DND-41 (cell line): Measurements from ENCODE around the gene CCT4.

Experiments
- CTCF ChIP-seq: IDR thresholded peaks from 2 replicates; pipeline ENCODE4 v1.5.1; 2012; ENCODE audit warnings: borderline replicate concordance, low read length, moderate library complexity, mild to moderate bottlenecking; ENCODE audit not compliant: poor library complexity, severe bottlenecking; ENCODE audit errors: extremely low read depth
- EZH2 ChIP-seq: IDR thresholded peaks from 3 replicates; pipeline ENCODE4 v1.6.1; 2012; ENCODE audit warnings: borderline replicate concordance, low read depth, mild to moderate bottlenecking, moderate library complexity, low read length, inconsistent platforms; ENCODE audit not compliant: severe bottlenecking

GRCh38 chr2:61910603-61911002 lies 22.1 kb upstream of the CCT4 start:
- TF ChIP-seq CTCF (peak; percentile 43), EZH2 (no peak)
